Astrocyte (in vitro differentiated cells and primary cell): ENCODE data around the gene CCDC184. TPM values are rescaled to one million over a fixed set of nuclear protein-coding genes. Genes with fewer than 3 reads are reported as not detected.
"Not testable (repeated sequence)": the region's sequence is repeated elsewhere in the genome, so short reads cannot be mapped to it uniquely, and the experiment has no call there.

Experiments used
- DNase-seq: peaks from one replicate; pipeline ENCODE4 v3.0.0-alpha.2; 2010; ENCODE audit warnings: low read depth
- FAIRE-seq: peaks from 2 replicates; lab custom pipeline; 2011; peaks lifted over from hg19 to GRCh38; lab: Jason Lieb, UNC
- H2AFZ ChIP-seq: 2 replicates; pipeline ENCODE4 v1.6.0; 2012; ENCODE audit warnings: low read depth, low read length, inconsistent platforms
- H3K27ac ChIP-seq: 2 replicates; pipeline ENCODE4 v1.5.1; 2011; ENCODE audit warnings: low read depth, low read length, inconsistent platforms
- H3K27me3 ChIP-seq: 2 replicates; pipeline ENCODE4 v1.6.0; 2011; ENCODE audit warnings: low read length, inconsistent platforms; ENCODE audit not compliant: insufficient read depth
- H3K36me3 ChIP-seq: 2 replicates; pipeline ENCODE4 v1.5.1; 2011; ENCODE audit warnings: low read length, inconsistent platforms; ENCODE audit not compliant: insufficient read depth
- H3K4me1 ChIP-seq: 2 replicates; pipeline ENCODE4 v1.5.1; 2011; ENCODE audit warnings: low read length, inconsistent platforms; ENCODE audit not compliant: insufficient read depth
- H3K4me2 ChIP-seq: 2 replicates; pipeline ENCODE4 v1.6.0; 2012; ENCODE audit warnings: low read length, inconsistent platforms
- H3K4me3 ChIP-seq: 2 replicates; pipeline ENCODE4 v1.5.1; 2011; ENCODE audit warnings: low read depth, mild to moderate bottlenecking, low read length, inconsistent platforms; ENCODE audit not compliant: insufficient read depth
- H3K79me2 ChIP-seq: 2 replicates; pipeline ENCODE4 v1.6.0; 2012; ENCODE audit warnings: mild to moderate bottlenecking, low read length, inconsistent platforms; ENCODE audit not compliant: insufficient read depth
- H3K9ac ChIP-seq: 2 replicates; pipeline ENCODE4 v1.6.0; 2012; ENCODE audit warnings: mild to moderate bottlenecking, low read length, inconsistent platforms
- H3K9me3 ChIP-seq: 2 replicates; pipeline ENCODE4 v1.5.1; 2012; ENCODE audit warnings: low read depth, mild to moderate bottlenecking, low read length, inconsistent platforms; ENCODE audit not compliant: insufficient read depth
- H4K20me1 ChIP-seq: 2 replicates; pipeline ENCODE4 v1.6.0; 2012; ENCODE audit warnings: low read length, inconsistent platforms; ENCODE audit not compliant: insufficient read depth
- H3K27ac Mint-ChIP-seq: one replicate; pipeline ENCODE4 v1.8.0; 2021; ENCODE audit warnings: mild to moderate bottlenecking, mixed read lengths; ENCODE audit not compliant: unreplicated experiment
- H3K27me3 Mint-ChIP-seq: one replicate; pipeline ENCODE4 v1.8.0; 2021; ENCODE audit warnings: low read depth, mixed read lengths; ENCODE audit not compliant: unreplicated experiment
- H3K36me3 Mint-ChIP-seq: one replicate; pipeline ENCODE4 v1.8.0; 2021; ENCODE audit warnings: low read depth, mixed read lengths; ENCODE audit not compliant: unreplicated experiment
- H3K4me1 Mint-ChIP-seq: one replicate; pipeline ENCODE4 v1.8.0; 2021; ENCODE audit warnings: low read depth, mixed read lengths; ENCODE audit not compliant: unreplicated experiment
- H3K4me3 Mint-ChIP-seq: one replicate; pipeline ENCODE4 v1.8.0; 2021; ENCODE audit warnings: mild to moderate bottlenecking, moderate library complexity, mixed read lengths; ENCODE audit not compliant: unreplicated experiment
- H3K9me3 Mint-ChIP-seq: one replicate; pipeline ENCODE4 v1.8.0; 2021; ENCODE audit warnings: mild to moderate bottlenecking, mixed read lengths; ENCODE audit not compliant: unreplicated experiment
- CTCF ChIP-seq: IDR thresholded peaks from 2 replicates; pipeline ENCODE4 v1.5.1; 2011; ENCODE audit warnings: low read depth, mild to moderate bottlenecking, inconsistent platforms, low read length, moderate library complexity; ENCODE audit not compliant: insufficient read depth
- EZH2 ChIP-seq: IDR thresholded peaks from 2 replicates; pipeline ENCODE4 v1.6.1; 2012; ENCODE audit warnings: mild to moderate bottlenecking, low read length, inconsistent platforms; ENCODE audit not compliant: insufficient read depth
- total RNA-seq: library from RNA; stranded (reverse); gene quantifications from 2 replicates; pipeline ENCODE4 v1.2.1, GENCODE V29; 2021

Gene CCDC184
- total RNA-seq, 1 donor from 2014 or later: 3.3 TPM

DNA sequence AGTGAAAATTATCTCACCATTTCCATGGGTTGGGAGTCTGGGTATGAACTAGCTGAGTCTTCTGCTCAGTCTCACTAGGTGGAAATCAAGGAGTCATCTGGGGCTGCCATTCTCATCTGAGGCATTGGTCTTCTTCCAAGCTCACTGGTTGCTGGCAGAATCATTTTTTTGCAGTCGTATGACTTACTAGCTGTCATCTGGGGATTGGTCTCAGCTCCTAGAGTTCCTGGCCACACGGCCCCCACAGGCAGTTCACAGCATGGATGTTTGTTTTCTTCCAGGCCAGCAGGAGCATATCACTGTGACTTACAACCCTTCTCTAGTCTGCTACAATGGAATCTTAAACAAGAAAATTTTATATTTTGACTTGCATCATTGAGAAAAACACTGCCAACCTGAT is 38.2 kb downstream of the CCDC184 start:
- H3K4me3 Mint-ChIP-seq: no peak overlapping the region
- FAIRE-seq: no peak

DNA sequence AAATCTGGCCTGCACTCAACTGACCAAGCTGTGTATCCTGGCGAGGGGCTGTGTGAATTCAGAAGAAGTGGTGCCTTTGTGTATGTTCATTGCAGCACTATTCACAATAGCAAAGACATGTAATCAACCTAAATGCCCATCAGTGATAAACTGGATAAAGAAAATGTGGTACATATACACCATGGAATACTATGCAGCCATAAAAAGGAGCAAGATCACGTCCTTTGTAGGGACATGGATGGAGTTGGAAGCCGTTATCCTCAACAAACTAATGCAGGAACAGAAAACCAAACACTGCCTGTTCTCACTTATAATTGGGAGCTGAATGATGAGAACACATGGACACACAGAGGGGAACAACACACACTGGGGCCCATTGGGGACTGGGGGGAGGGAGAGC is 41.1 kb downstream of the CCDC184 start:
- not testable (repeated sequence) for H3K27me3 Mint-ChIP-seq, H3K27ac ChIP-seq, H3K4me3 ChIP-seq, H3K36me3 Mint-ChIP-seq, H3K4me2 ChIP-seq, H3K9ac ChIP-seq, H3K27me3 ChIP-seq, H3K27ac Mint-ChIP-seq, H3K36me3 ChIP-seq, H3K79me2 ChIP-seq, H3K4me1 ChIP-seq, H3K9me3 ChIP-seq, H4K20me1 ChIP-seq, H2AFZ ChIP-seq, H3K4me1 Mint-ChIP-seq, FAIRE-seq, H3K4me3 Mint-ChIP-seq, H3K9me3 Mint-ChIP-seq, DNase-seq

More for the DNA sequence above, 38.2 kb downstream of the CCDC184 start:
- no peak overlapping the region for H3K4me2 ChIP-seq
- no peaks in the 10 kb centered on the region for H3K27me3 ChIP-seq
- no peak overlapping the region for H2AFZ ChIP-seq
- H3K4me1 ChIP-seq: no peaks in the 10 kb centered on the region
- H3K9me3 ChIP-seq: no peaks in the 10 kb centered on the region
- no peaks in the 10 kb centered on the region for H3K79me2 ChIP-seq
- H3K27me3 Mint-ChIP-seq: no peaks in the 10 kb centered on the region
- no peak overlapping the region for H3K27ac ChIP-seq
- H3K36me3 ChIP-seq: no peaks in the 10 kb centered on the region
- peaks cover under 1% of the 10 kb centered on the region for H3K9me3 Mint-ChIP-seq
- H3K27ac Mint-ChIP-seq: no peak overlapping the region
- no peaks in the 10 kb centered on the region for H4K20me1 ChIP-seq
- H3K36me3 Mint-ChIP-seq: no peaks in the 10 kb centered on the region
- H3K4me1 Mint-ChIP-seq: no peaks in the 10 kb centered on the region
- no peak for TF ChIP-seq EZH2
- TF ChIP-seq CTCF: no peak
- no peak for DNase-seq
- H3K9ac ChIP-seq: no peak overlapping the region
- no peak overlapping the region for H3K4me3 ChIP-seq

DNA sequence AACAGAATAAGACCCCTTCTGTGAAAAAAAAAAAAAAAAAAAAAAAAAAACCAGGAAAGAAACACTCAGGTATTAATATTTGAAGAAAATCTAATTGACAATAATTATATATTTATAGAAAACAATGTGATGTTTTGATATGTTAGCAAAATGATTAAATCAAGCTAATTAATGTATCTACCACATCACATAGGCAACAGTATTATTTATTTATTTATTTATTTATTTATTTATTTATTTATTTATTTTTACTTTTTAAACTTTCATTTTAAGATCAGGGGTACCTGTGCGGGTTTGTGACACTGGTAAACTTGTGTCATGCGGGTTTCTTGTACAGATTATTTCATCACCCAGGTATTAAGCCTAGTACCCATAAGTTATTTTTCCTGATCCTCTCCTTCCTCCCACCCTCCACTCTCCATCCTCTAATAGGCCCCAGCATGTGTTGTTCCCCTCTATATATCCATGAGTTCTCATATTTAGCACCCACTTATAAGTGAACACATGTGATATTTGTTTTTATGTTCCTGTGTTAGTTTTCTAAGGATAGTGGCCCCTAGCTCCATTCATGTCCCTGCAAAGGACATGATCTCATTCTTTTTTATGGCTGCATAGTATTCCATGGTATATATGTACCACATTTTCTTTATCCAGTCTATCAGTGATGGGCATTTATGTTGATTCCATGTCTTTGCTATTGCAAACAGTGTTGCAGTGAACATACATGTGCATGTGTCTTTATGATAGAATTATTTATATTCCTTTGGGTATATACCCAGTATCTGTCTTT is 47.9 kb downstream of the CCDC184 start:
- not testable (repeated sequence) for H3K27ac ChIP-seq, H3K79me2 ChIP-seq, H3K36me3 Mint-ChIP-seq, H3K9ac ChIP-seq, H3K27ac Mint-ChIP-seq, H3K27me3 ChIP-seq, H3K4me3 ChIP-seq, H3K4me1 Mint-ChIP-seq, H3K4me1 ChIP-seq, H4K20me1 ChIP-seq, H3K9me3 ChIP-seq, H3K27me3 Mint-ChIP-seq, FAIRE-seq, H3K36me3 ChIP-seq, H3K9me3 Mint-ChIP-seq, H2AFZ ChIP-seq, DNase-seq, H3K4me2 ChIP-seq, H3K4me3 Mint-ChIP-seq

Other genes starting within 250 kb of the CCDC184 start
- 19.4 and 30.0 TPM in 2 replicates for gene TMEM106C, start 220.0 kb upstream of the CCDC184 start, total RNA-seq
- 11.2 and 20.3 TPM in 2 replicates for gene COL2A1, start 179.2 kb upstream of the CCDC184 start, total RNA-seq
- gene SENP1, start 77.6 kb upstream of the CCDC184 start, total RNA-seq: 13.6 and 14.1 TPM in 2 replicates
- gene PFKM, start 64.3 kb upstream of the CCDC184 start, total RNA-seq: 69.7 and 80.3 TPM in 2 replicates
- 25.1 and 29.9 TPM in 2 replicates for gene ASB8, start 26.1 kb upstream of the CCDC184 start, total RNA-seq
- not detected in 2 replicates for gene OR10AD1, start 19.6 kb downstream of the CCDC184 start, total RNA-seq
- gene ZNF641, start 167.3 kb downstream of the CCDC184 start, total RNA-seq: 7.1 and 9.2 TPM in 2 replicates